ENCODE measurements around the gene PRDM16. TPM values are rescaled to one million over a fixed set of nuclear protein-coding genes. Genes with fewer than 3 reads are reported as not detected.

PRDM16 gene
- total RNA-seq, 1 experiment from 2014 or later: 0.17 TPM

GRCh38 chr1:3411806-3412205 is 342.8 kb downstream of the PRDM16 start:
- Mint-ChIP-seq H3K36me3 (ENCODE audit: insufficient read depth in 1 of 3, low read depth in 3 of 3) (peaks cover 0 to 4% (median 0%) of the 10 kb centered on the region in 3 experiments; a peak in 3 of 7 replicates), H3K27ac (no peak overlapping the region)
- WGBS (ENCODE audit: extremely low coverage, insufficient read length, low lambda C conversion rate): no CpG with 5 or more reads among the region's 30 CpGs

More at GRCh38 chr1:3411806-3412205, 342.8 kb downstream of the PRDM16 start:
- peaks cover 1% of the 10 kb centered on the region for H3K27me3 Mint-ChIP-seq (ENCODE audit: low read depth)
- H3K9me3 Mint-ChIP-seq: peaks cover 3 to 5% of the 10 kb centered on the region in 2 experiments; a peak in 3 of 5 replicates
- no peaks in the 10 kb centered on the region for H3K79me1 ChIP-seq (ENCODE audit: insufficient read depth, low read depth, low read length, poor library complexity, severe bottlenecking)
- no peak overlapping the region for H3K9ac ChIP-seq (ENCODE audit: extremely low read depth, insufficient read length, low read length)
- no peaks in the 10 kb centered on the region for H3K23me2 ChIP-seq (ENCODE audit: insufficient read length, low read depth, low read length, poor library complexity, severe bottlenecking)
- H2AFZ ChIP-seq (ENCODE audit: low read length): no peak overlapping the region
- no peak overlapping the region for H4K91ac ChIP-seq (ENCODE audit: insufficient read length, low read depth, low read length)
- TF ChIP-seq CTCF (conservative IDR thresholded peaks at IDR 0.05): no peak
- no peak overlapping the region for H4K8ac ChIP-seq (replicated peaks; ENCODE audit: insufficient read length, low read depth, low read length)
- DNase-seq: no peak
- no peak overlapping the region for H2BK20ac ChIP-seq (ENCODE audit: low read depth, low read length, poor library complexity, severe bottlenecking)
- no peak overlapping the region for H3T11ph ChIP-seq (ENCODE audit: low read length)
- no peak overlapping the region for H3K56ac ChIP-seq (ENCODE audit: insufficient read length, low read depth, low read length)
- H3K9me3 ChIP-seq (ENCODE audit: control insufficient read depth, low read depth, low read length): peaks cover under 1% of the 10 kb centered on the region
- no peak overlapping the region for H2BK120ac ChIP-seq (ENCODE audit: low read depth, low read length, poor library complexity, severe bottlenecking)
- peaks cover 2% of the 10 kb centered on the region for H4K20me1 ChIP-seq (ENCODE audit: control insufficient read depth, insufficient read depth, insufficient read length)
- H3K27ac ChIP-seq (ENCODE audit: insufficient read length, low read depth, low read length): no peak overlapping the region
- no peak overlapping the region for H3K4me2 ChIP-seq (ENCODE audit: insufficient read depth, insufficient read length, low read length)
- H3K27me3 ChIP-seq (ENCODE audit: insufficient read depth, low read length): no peaks in the 10 kb centered on the region; the same call in 1 of the 2 replicates
- no peaks in the 10 kb centered on the region for H3K4me1 Mint-ChIP-seq
- no peak overlapping the region for H3K18ac ChIP-seq (ENCODE audit: insufficient read length, low read depth, low read length)
- no peak overlapping the region for H2BK15ac ChIP-seq (ENCODE audit: low read depth, low read length)
- H3K14ac ChIP-seq (ENCODE audit: insufficient read depth, low read length): no peak overlapping the region
- no peak overlapping the region for H4K5ac ChIP-seq (ENCODE audit: insufficient read length, low read depth, low read length)
- no peak overlapping the region for H3K4me3 Mint-ChIP-seq
- no peaks in the 10 kb centered on the region for H3K79me2 ChIP-seq (ENCODE audit: insufficient read depth, low read length)
- H3K4ac ChIP-seq (ENCODE audit: low read depth, low read length): no peak overlapping the region
- no peak overlapping the region for H2BK12ac ChIP-seq (ENCODE audit: insufficient read length, low read depth, low read length)
- H3K23ac ChIP-seq (ENCODE audit: insufficient read length, low read depth, low read length): no peak overlapping the region
- no peaks in the 10 kb centered on the region for H3K4me1 ChIP-seq (ENCODE audit: insufficient read depth, low read length)
- no peak overlapping the region for H2AK5ac ChIP-seq (ENCODE audit: insufficient read length, low read length)
- no peak overlapping the region for H2BK5ac ChIP-seq (ENCODE audit: insufficient read length, low read length)

All from H9 (cell line).